ENCODE results near the gene ATP2A2. TPM values are rescaled to one million over a fixed set of nuclear protein-coding genes. Genes with fewer than 3 reads are reported as not detected.

Gene ATP2A2
- total and polyA plus RNA-seq, 2 of the 8 experiments (the other 6 are each of a cell fraction or from before 2014, with no cell fraction given): 86.1 to 271 TPM

DNA sequence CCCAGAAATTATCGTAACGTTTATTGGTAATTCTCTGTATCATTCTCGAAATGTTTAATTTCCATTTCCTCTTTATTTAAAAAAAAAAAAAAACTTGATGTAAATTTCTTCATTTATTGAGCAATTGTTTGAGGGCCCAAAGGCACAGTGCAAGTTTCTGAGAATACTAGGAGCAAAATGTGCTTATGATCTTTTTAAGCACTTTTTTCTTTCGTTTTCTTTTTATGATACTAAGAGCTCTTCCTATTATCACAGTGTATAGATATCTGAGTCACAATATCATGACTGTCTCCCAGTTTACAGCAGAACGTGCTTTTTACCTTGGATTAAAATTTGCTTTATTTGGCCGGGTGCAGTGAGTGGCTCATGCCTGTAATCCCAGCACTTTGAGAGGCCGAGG is 5.6 kb downstream of the ATP2A2 start:
- peaks cover 16 to 24% of the 10 kb centered on the region in 2 experiments for H4K20me1 ChIP-seq (replicated peaks in 1 of 2; ENCODE audit: control insufficient read depth in 1 of 2, insufficient read depth in 2 of 2, low read length in 2 of 2)
- H2BK120ac ChIP-seq (replicated peaks; ENCODE audit: low read depth, low read length): no peak overlapping the region
- no peak overlapping the region for H2BK20ac ChIP-seq (ENCODE audit: low read length)
- H3K36me3 ChIP-seq (ENCODE audit: control insufficient read depth in 2 of 4, insufficient read depth in 4 of 4, low read length in 3 of 4): peaks cover 7 to 64% (median 14%) of the 10 kb centered on the region in 4 experiments; a peak in 6 of 8 replicates
- no peaks in the 10 kb centered on the region for H3K27me3 ChIP-seq (replicated peaks in 1 of 4; ENCODE audit: control insufficient read depth in 3 of 4, extremely low read depth in 1 of 4, insufficient read depth in 3 of 4, low read length in 3 of 4)
- peaks cover 0 to 6% (median 1%) of the 10 kb centered on the region in 4 experiments; a peak in 2 of 7 replicates for H3K4me1 ChIP-seq (replicated peaks in 1 of 4; ENCODE audit: control insufficient read depth in 3 of 4, insufficient read depth in 4 of 4, low read length in 3 of 4)
- ChIA-PET POLR2A (ENCODE audit: partially characterized antibody) (interaction anchor here (0.6 to 4.2 kb wide), 8 partner anchors 8 to 151 kb away, joined by 3 to 32 read pairs (median 4); no protein-coding TSS in a partner anchor), CTCF (ENCODE audit: partially characterized antibody) (interaction anchor here (0.7 to 1.1 kb wide), 2 partner anchors 38 to 187 kb away, joined by 3 to 5 read pairs; no protein-coding TSS in a partner anchor)
- no peak for DNase-seq (ENCODE audit: low read depth in 1 of 2, low spot score in 2 of 2)
- H3K79me2 ChIP-seq (ENCODE audit: control insufficient read depth in 1 of 2, insufficient read depth in 2 of 2, low read length in 2 of 2): peaks cover 35 to 96% of the 10 kb centered on the region in 2 experiments
- peaks cover 5% of the 10 kb centered on the region; the same call in 1 of the 2 replicates for H3K23me2 ChIP-seq (ENCODE audit: low read depth, low read length)
- H3K27ac ChIP-seq (ENCODE audit: low read depth, low read length): no peak overlapping the region
- H3K14ac ChIP-seq (ENCODE audit: insufficient read length): no peak overlapping the region
- H3K56ac ChIP-seq (replicated peaks; ENCODE audit: insufficient read length, low read depth, low read length): no peak overlapping the region
- H2BK15ac ChIP-seq (ENCODE audit: low read length): no peak overlapping the region
- no peak overlapping the region for H4K8ac ChIP-seq (ENCODE audit: extremely low read depth, insufficient read depth, low read length)
- H3K4me2 ChIP-seq (ENCODE audit: insufficient read depth in 1 of 2, low read depth in 2 of 2, low read length in 2 of 2): no peak overlapping the region
- no peak overlapping the region for H2AK5ac ChIP-seq (ENCODE audit: low read depth, low read length)
- no peak overlapping the region for H3K4me3 ChIP-seq (ENCODE audit: extremely low read depth in 1 of 4, insufficient read depth in 2 of 4, low read depth in 3 of 4, low read length in 4 of 4)
- 96% methylated on average over 7 of the region's 7 CpGs; no CpG with 5 or more reads in 1 of the 2 experiments for WGBS, 2 experiments (ENCODE audit: extremely low coverage in 1 of 2, insufficient coverage in 1 of 2, insufficient read length in 1 of 2, insufficient replicate concordance in 2 of 2, low coverage in 1 of 2, low lambda C conversion rate in 2 of 2, missing lambda C conversion rate in 1 of 2)
- no peak overlapping the region for H4K91ac ChIP-seq (replicated peaks; ENCODE audit: insufficient read length, low read length)
- H3K9me3 ChIP-seq (ENCODE audit: insufficient read depth in 2 of 2, low read depth in 1 of 2, low read length in 1 of 2): no peaks in the 10 kb centered on the region
- H3K4ac ChIP-seq (replicated peaks; ENCODE audit: insufficient read length, low read depth, low read length): no peak overlapping the region
- H3K18ac ChIP-seq (ENCODE audit: extremely low read depth, low read length): no peak overlapping the region
- H4K5ac ChIP-seq (ENCODE audit: insufficient read length, low read depth, low read length): no peak overlapping the region
- no peak overlapping the region for H2BK5ac ChIP-seq (ENCODE audit: low read depth, low read length)
- FAIRE-seq: no peak
- no peak overlapping the region for H3K23ac ChIP-seq (ENCODE audit: insufficient read length)
- no peak overlapping the region for H3K9ac ChIP-seq (replicated peaks in 1 of 4; ENCODE audit: extremely low read depth in 1 of 4, low read depth in 3 of 4, low read length in 3 of 4)
- no peaks in the 10 kb centered on the region; the same call in 1 of the 2 replicates for H3K79me1 ChIP-seq (ENCODE audit: low read depth, low read length)
- H2BK12ac ChIP-seq (ENCODE audit: low read depth, low read length): no peak overlapping the region
- no peak overlapping the region for H2AFZ ChIP-seq (ENCODE audit: low read length)
- no peak for TF ChIP-seq MAFK (IDR thresholded peaks at IDR 0.05; ENCODE audit: low read depth, low read length)
